ENCODE measurements around the gene HOXA13.

The HOXA13 gene

GRCh38 chr7:27154901-27155815 lies 44.7 kb downstream of the HOXA13 start:
- Histone ChIP-seq H3K4me3 (ENCODE audit: low read length) (peak overlapping the region; percentile 94), H3K36me3 (ENCODE audit: control insufficient read depth, insufficient read depth, low read length, severe bottlenecking) (no peaks in the 10 kb centered on the region), H3K4me1 (ENCODE audit: control insufficient read depth, insufficient read depth, low read length) (peaks cover 35% of the 10 kb centered on the region), H3K9me3 (ENCODE audit: control insufficient read depth, low read length) (no peaks in the 10 kb centered on the region), H3K9ac (ENCODE audit: low read length) (peak overlapping the region; percentile 97), H3K27me3 (replicated peaks; ENCODE audit: control insufficient read depth, insufficient read depth, low read length) (no peaks in the 10 kb centered on the region)
- DNase-seq (ENCODE audit: low read depth) = no peak

- peak overlapping the region; percentile 97 for H3K9ac ChIP-seq (ENCODE audit: low read length)
- H3K27me3 ChIP-seq (replicated peaks; ENCODE audit: control insufficient read depth, insufficient read depth, low read length) = no peaks in the 10 kb centered on the region
- no peak for DNase-seq (ENCODE audit: low read depth)
- H3K4me1 ChIP-seq (ENCODE audit: control insufficient read depth, insufficient read depth, low read length) = peaks cover 34% of the 10 kb centered on the region
- H3K4me3 ChIP-seq (ENCODE audit: low read length) = peak overlapping the region; percentile 94
- no peaks in the 10 kb centered on the region for H3K9me3 ChIP-seq (ENCODE audit: control insufficient read depth, low read length)
- no peaks in the 10 kb centered on the region for H3K36me3 ChIP-seq (ENCODE audit: control insufficient read depth, insufficient read depth, low read length, severe bottlenecking)
These were observed 45.5 kb downstream of the HOXA13 start for GRCh38 chr7:27154369-27154768.

GRCh38 chr7:27153526-27153925 lies 46.4 kb downstream of the HOXA13 start:
- DNase-seq (ENCODE audit: low read depth) = no peak
- Histone ChIP-seq H3K4me1 (ENCODE audit: control insufficient read depth, insufficient read depth, low read length) (peaks cover 39% of the 10 kb centered on the region), H3K27me3 (replicated peaks; ENCODE audit: control insufficient read depth, insufficient read depth, low read length) (no peaks in the 10 kb centered on the region), H3K9me3 (ENCODE audit: control insufficient read depth, low read length) (no peaks in the 10 kb centered on the region), H3K36me3 (ENCODE audit: control insufficient read depth, insufficient read depth, low read length, severe bottlenecking) (no peaks in the 10 kb centered on the region), H3K4me3 (ENCODE audit: low read length) (peak overlapping the region; percentile 94), H3K9ac (ENCODE audit: low read length) (peak overlapping the region; percentile 97)

- H3K9ac ChIP-seq (ENCODE audit: low read length) = peak overlapping the region; percentile 97
- DNase-seq (ENCODE audit: low read depth) = no peak
- peaks cover 43% of the 10 kb centered on the region for H3K4me1 ChIP-seq (ENCODE audit: control insufficient read depth, insufficient read depth, low read length)
- H3K36me3 ChIP-seq (ENCODE audit: control insufficient read depth, insufficient read depth, low read length, severe bottlenecking) = no peaks in the 10 kb centered on the region
- H3K4me3 ChIP-seq (ENCODE audit: low read length) = peak overlapping the region; percentile 94
- H3K9me3 ChIP-seq (ENCODE audit: control insufficient read depth, low read length) = no peaks in the 10 kb centered on the region
- no peaks in the 10 kb centered on the region for H3K27me3 ChIP-seq (replicated peaks; ENCODE audit: control insufficient read depth, insufficient read depth, low read length)
These were observed 47.0 kb downstream of the HOXA13 start for GRCh38 chr7:27152816-27153442.

- no peaks in the 10 kb centered on the region for H3K36me3 ChIP-seq (ENCODE audit: control insufficient read depth, insufficient read depth, low read length, severe bottlenecking)
- H3K9me3 ChIP-seq (ENCODE audit: control insufficient read depth, low read length) = no peaks in the 10 kb centered on the region
- H3K4me1 ChIP-seq (ENCODE audit: control insufficient read depth, insufficient read depth, low read length) = peaks cover 48% of the 10 kb centered on the region
- no peaks in the 10 kb centered on the region for H3K27me3 ChIP-seq (replicated peaks; ENCODE audit: control insufficient read depth, insufficient read depth, low read length)
- H3K4me3 ChIP-seq (ENCODE audit: low read length) = peak within 1 kb of the TSS; percentile 94
- DNase-seq (ENCODE audit: low read depth) = peak; percentile 18
- H3K9ac ChIP-seq (ENCODE audit: low read length) = peak within 1 kb of the TSS; percentile 97
These were observed 47.7 kb downstream of the HOXA13 start, which contains the start of gene HOXA3 for GRCh38 chr7:27151931-27152815. HOXA3 (minus strand) TSS chr7:27152583; CDS start chr7:27110640, 41,943 bp downstream.

GRCh38 chr7:27151341-27151930 lies 48.5 kb downstream of the HOXA13 start:
- H3K9ac ChIP-seq (ENCODE audit: low read length) = peak overlapping the region; percentile 97
- no peaks in the 10 kb centered on the region for H3K9me3 ChIP-seq (ENCODE audit: control insufficient read depth, low read length)
- H3K4me1 ChIP-seq (ENCODE audit: control insufficient read depth, insufficient read depth, low read length) = peaks cover 51% of the 10 kb centered on the region
- peak overlapping the region; percentile 94 for H3K4me3 ChIP-seq (ENCODE audit: low read length)
- H3K36me3 ChIP-seq (ENCODE audit: control insufficient read depth, insufficient read depth, low read length, severe bottlenecking) = no peaks in the 10 kb centered on the region
- H3K27me3 ChIP-seq (replicated peaks; ENCODE audit: control insufficient read depth, insufficient read depth, low read length) = no peaks in the 10 kb centered on the region
- DNase-seq (ENCODE audit: low read depth) = no peak

GRCh38 chr7:27150568-27151340 lies 49.1 kb downstream of the HOXA13 start:
- H3K27me3 ChIP-seq (replicated peaks; ENCODE audit: control insufficient read depth, insufficient read depth, low read length) = no peaks in the 10 kb centered on the region
- peak overlapping the region; percentile 97 for H3K9ac ChIP-seq (ENCODE audit: low read length)
- peak; percentile 83 for DNase-seq (ENCODE audit: low read depth)
- H3K36me3 ChIP-seq (ENCODE audit: control insufficient read depth, insufficient read depth, low read length, severe bottlenecking) = no peaks in the 10 kb centered on the region
- no peaks in the 10 kb centered on the region for H3K9me3 ChIP-seq (ENCODE audit: control insufficient read depth, low read length)
- peaks cover 58% of the 10 kb centered on the region for H3K4me1 ChIP-seq (ENCODE audit: control insufficient read depth, insufficient read depth, low read length)
- peak overlapping the region; percentile 94 for H3K4me3 ChIP-seq (ENCODE audit: low read length)

- peaks cover 6% of the 10 kb centered on the region for H3K36me3 ChIP-seq (ENCODE audit: control insufficient read depth, insufficient read depth, low read length, severe bottlenecking)
- peak overlapping the region; percentile 97 for H3K9ac ChIP-seq (ENCODE audit: low read length)
- no peaks in the 10 kb centered on the region for H3K27me3 ChIP-seq (replicated peaks; ENCODE audit: control insufficient read depth, insufficient read depth, low read length)
- DNase-seq (ENCODE audit: low read depth) = no peak
- H3K4me3 ChIP-seq (ENCODE audit: low read length) = peak overlapping the region; percentile 94
- H3K4me1 ChIP-seq (ENCODE audit: control insufficient read depth, insufficient read depth, low read length) = peaks cover 53% of the 10 kb centered on the region
- H3K9me3 ChIP-seq (ENCODE audit: control insufficient read depth, low read length) = no peaks in the 10 kb centered on the region
These were observed 49.9 kb downstream of the HOXA13 start for GRCh38 chr7:27149842-27150567.

- Histone ChIP-seq H3K36me3 (ENCODE audit: control insufficient read depth, insufficient read depth, low read length, severe bottlenecking) (peaks cover 13% of the 10 kb centered on the region), H3K9ac (ENCODE audit: low read length) (peak overlapping the region; percentile 97), H3K27me3 (replicated peaks; ENCODE audit: control insufficient read depth, insufficient read depth, low read length) (no peaks in the 10 kb centered on the region), H3K9me3 (ENCODE audit: control insufficient read depth, low read length) (no peaks in the 10 kb centered on the region), H3K4me3 (ENCODE audit: low read length) (peak overlapping the region; percentile 94), H3K4me1 (ENCODE audit: control insufficient read depth, insufficient read depth, low read length) (peaks cover 46% of the 10 kb centered on the region)
- DNase-seq (ENCODE audit: low read depth) = no peak
These were observed 50.9 kb downstream of the HOXA13 start for GRCh38 chr7:27148756-27149641.
